Measurements from ENCODE around the gene PIK3R5.
A peak's percentile ranks its signal among the peaks of the same experiment; 100 is the strongest.

PIK3R5 gene

DNA sequence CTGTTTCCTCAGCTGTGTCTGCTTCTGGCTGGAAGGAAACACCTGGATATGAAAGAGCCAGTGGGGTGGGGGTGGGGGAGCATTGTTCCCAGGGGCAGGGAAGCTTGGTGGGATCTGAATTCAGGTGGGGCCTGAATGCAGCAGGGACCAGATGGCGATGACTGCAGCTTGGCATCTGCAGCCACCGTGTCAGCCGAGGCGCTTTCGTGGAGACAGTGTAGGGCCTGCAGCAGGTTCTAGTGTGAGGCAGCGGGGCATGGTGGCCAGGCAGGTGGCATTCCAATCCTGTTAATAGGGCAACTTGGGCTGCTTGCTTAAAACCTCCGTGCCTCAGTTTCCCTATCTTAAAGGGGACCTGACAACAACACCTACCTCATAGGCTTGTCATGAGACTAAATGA, 99.7 kb downstream of the PIK3R5 start:
- H3K36me3 ChIP-seq (ENCODE audit: insufficient read depth, low read length), result peaks cover 27% of the 10 kb centered on the region; the same call in 1 of the 2 replicates
- DNase-seq (peak; percentile 36), ATAC-seq (ENCODE audit: insufficient read depth, low read depth) (no peak)
- H4K20me1 ChIP-seq (ENCODE audit: insufficient read depth, low read length), result no peaks in the 10 kb centered on the region
- TF ChIP-seq EZH2 (IDR thresholded peaks at IDR 0.05; ENCODE audit: borderline replicate concordance, low read depth, low read length, severe bottlenecking), result no peak
- TF ChIP-seq CTCF (IDR thresholded peaks at IDR 0.05; ENCODE audit: borderline replicate concordance, extremely low read depth, low read length, poor library complexity, severe bottlenecking), result no peak
- peak overlapping the region in 1 of 2 experiments; percentile 67; a peak in 2 of 4 replicates for H3K4me3 ChIP-seq (ENCODE audit: low read depth in 1 of 2, low read length in 2 of 2)
- H3K4me1 ChIP-seq (ENCODE audit: insufficient read depth, low read length), result peaks cover 73% of the 10 kb centered on the region
- H3K79me2 ChIP-seq (ENCODE audit: insufficient read depth, low read length), result peaks cover 61% of the 10 kb centered on the region
- no peaks in the 10 kb centered on the region for H3K27me3 ChIP-seq (ENCODE audit: insufficient read depth, low read length, poor library complexity)
- no peaks in the 10 kb centered on the region for H3K9me3 ChIP-seq (ENCODE audit: insufficient read depth, low read length, severe bottlenecking)
- peak overlapping the region; percentile 77 for H3K27ac ChIP-seq (ENCODE audit: low read length)
- peak overlapping the region; percentile 71 for H3K4me2 ChIP-seq (ENCODE audit: insufficient read depth, low read length)
- H2AFZ ChIP-seq (ENCODE audit: low read depth, low read length), result no peak overlapping the region
- H3K9ac ChIP-seq (ENCODE audit: low read depth, low read length), result peak overlapping the region; percentile 62

DNA sequence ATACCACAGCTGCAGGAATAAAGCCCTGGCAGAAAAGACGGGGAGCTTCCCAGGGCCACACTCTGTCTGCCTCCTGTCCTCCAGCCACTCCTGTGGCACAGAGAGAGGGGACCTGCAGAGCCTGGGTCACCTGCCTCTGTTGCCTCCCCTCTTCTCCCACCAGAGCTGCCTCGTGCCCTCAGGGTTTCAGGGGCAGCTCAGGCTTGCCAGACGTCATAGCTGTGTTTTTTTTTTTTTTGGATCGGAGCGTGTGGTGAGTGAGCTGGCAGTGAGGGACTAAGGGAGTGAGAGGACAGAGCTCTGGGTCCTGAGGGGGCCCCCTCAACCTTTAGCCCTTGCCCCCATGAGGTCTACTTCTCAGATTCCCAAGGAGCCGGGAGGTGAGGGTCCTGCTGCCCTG, 100.1 kb downstream of the PIK3R5 start:
- H3K9me3 ChIP-seq (ENCODE audit: insufficient read depth, low read length, severe bottlenecking), result no peaks in the 10 kb centered on the region
- DNase-seq (no peak), ATAC-seq (ENCODE audit: insufficient read depth, low read depth) (no peak)
- H3K9ac ChIP-seq (ENCODE audit: low read depth, low read length), result peak overlapping the region; percentile 62
- peaks cover 65% of the 10 kb centered on the region for H3K79me2 ChIP-seq (ENCODE audit: insufficient read depth, low read length)
- peak overlapping the region in 1 of 2 experiments; percentile 67; a peak in 2 of 4 replicates for H3K4me3 ChIP-seq (ENCODE audit: low read depth in 1 of 2, low read length in 2 of 2)
- peak overlapping the region; percentile 71 for H3K4me2 ChIP-seq (ENCODE audit: insufficient read depth, low read length)
- peaks cover 78% of the 10 kb centered on the region for H3K4me1 ChIP-seq (ENCODE audit: insufficient read depth, low read length)
- H2AFZ ChIP-seq (ENCODE audit: low read depth, low read length), result no peak overlapping the region
- no peaks in the 10 kb centered on the region for H4K20me1 ChIP-seq (ENCODE audit: insufficient read depth, low read length)
- peaks cover 30% of the 10 kb centered on the region; the same call in 1 of the 2 replicates for H3K36me3 ChIP-seq (ENCODE audit: insufficient read depth, low read length)
- no peaks in the 10 kb centered on the region for H3K27me3 ChIP-seq (ENCODE audit: insufficient read depth, low read length, poor library complexity)
- no peak for TF ChIP-seq EZH2 (IDR thresholded peaks at IDR 0.05; ENCODE audit: borderline replicate concordance, low read depth, low read length, severe bottlenecking)
- no peak for TF ChIP-seq CTCF (IDR thresholded peaks at IDR 0.05; ENCODE audit: borderline replicate concordance, extremely low read depth, low read length, poor library complexity, severe bottlenecking)
- peak overlapping the region; percentile 77 for H3K27ac ChIP-seq (ENCODE audit: low read length)

- H4K20me1 ChIP-seq (ENCODE audit: insufficient read depth, low read length), result no peaks in the 10 kb centered on the region
- H3K27ac ChIP-seq (ENCODE audit: low read length), result peak overlapping the region; percentile 83
- TF ChIP-seq EZH2 (IDR thresholded peaks at IDR 0.05; ENCODE audit: borderline replicate concordance, low read depth, low read length, severe bottlenecking), result no peak
- TF ChIP-seq CTCF (IDR thresholded peaks at IDR 0.05; ENCODE audit: borderline replicate concordance, extremely low read depth, low read length, poor library complexity, severe bottlenecking), result no peak
- H3K9ac ChIP-seq (ENCODE audit: low read depth, low read length), result peak overlapping the region; percentile 36; the same call in 1 of the 2 replicates
- H3K9me3 ChIP-seq (ENCODE audit: insufficient read depth, low read length, severe bottlenecking), result no peaks in the 10 kb centered on the region
- peak overlapping the region in 1 of 2 experiments; percentile 38; a peak in 1 of 4 replicates for H3K4me3 ChIP-seq (ENCODE audit: low read depth in 1 of 2, low read length in 2 of 2)
- peak overlapping the region; percentile 48 for H3K4me2 ChIP-seq (ENCODE audit: insufficient read depth, low read length)
- no peak overlapping the region for H2AFZ ChIP-seq (ENCODE audit: low read depth, low read length)
- no peaks in the 10 kb centered on the region for H3K27me3 ChIP-seq (ENCODE audit: insufficient read depth, low read length, poor library complexity)
- H3K4me1 ChIP-seq (ENCODE audit: insufficient read depth, low read length), result peaks cover 98% of the 10 kb centered on the region
- ATAC-seq (ENCODE audit: insufficient read depth, low read depth) (no peak), DNase-seq (no peak)
- peaks cover 72% of the 10 kb centered on the region for H3K79me2 ChIP-seq (ENCODE audit: insufficient read depth, low read length)
- H3K36me3 ChIP-seq (ENCODE audit: insufficient read depth, low read length), result peaks cover 39% of the 10 kb centered on the region
Measured at GRCh38 chr17:8862213-8863056, 103.1 kb downstream of the PIK3R5 start.

Data from DND-41 (cell line).